H1 (cell line): Measurements from ENCODE around the gene NOL9. TPM values are rescaled to one million over a fixed set of nuclear protein-coding genes. Genes with fewer than 3 reads are reported as not detected.

Experiments
- BCL11A ChIP-seq, 2 experiments: IDR thresholded peaks; one replicate each; pipeline ENCODE4 v1.6.1; 2011; ENCODE audit warnings: low read depth in 2 of 2, low read length in 2 of 2, mild to moderate bottlenecking in 2 of 2
- CEBPB ChIP-seq: IDR thresholded peaks from 2 replicates; pipeline ENCODE4 v1.6.1; 2012; ENCODE audit warnings: low read depth, low read length
- CTBP2 ChIP-seq: IDR thresholded peaks from 2 replicates; pipeline ENCODE4 v1.7.0; 2011; ENCODE audit warnings: borderline replicate concordance, mild to moderate bottlenecking, moderate library complexity, mixed read lengths, low read length; ENCODE audit not compliant: insufficient read depth, insufficient read length
- RFX5 ChIP-seq: IDR thresholded peaks from 2 replicates; pipeline ENCODE4 v1.6.1; 2011; ENCODE audit warnings: low read depth, low read length, improper control_type of control experiment, borderline replicate concordance
- RNF2 ChIP-seq: fragments of 200-900, 300-1000 bp; sonication (generic); IDR thresholded peaks from 2 replicates; pipeline ENCODE4 v1.7.1; 2016; ENCODE audit warnings: borderline replicate concordance, low read depth, mild to moderate bottlenecking, antibody characterized with exemption, low read length; ENCODE audit not compliant: poor library complexity, severe bottlenecking; ENCODE audit errors: missing control alignments
- RXRA ChIP-seq: IDR thresholded peaks from 2 replicates; pipeline ENCODE4 v1.6.1; 2011; ENCODE audit warnings: low read depth, mild to moderate bottlenecking, low read length, moderate library complexity; ENCODE audit not compliant: insufficient read depth
- SIN3A ChIP-seq, 2 experiments: IDR thresholded peaks in 1 of 2; conservative IDR thresholded peaks in 1 of 2; 2 replicates each; pipeline ENCODE4 v1.6.1; 2011 to 2012; ENCODE audit warnings: low read length in 2 of 2, improper control_type of control experiment in 1 of 2, low read depth in 1 of 2, mild to moderate bottlenecking in 1 of 2
- polyA plus RNA-seq, 7 experiments: library from polyadenylated mRNA; depleted of rRNA in 3 of 7; stranded (reverse) in 5 of 7; unstranded in 2 of 7; fragments of >200 nt in 5 of 7; fragments of 200-250 nt in 2 of 7; gene quantifications; 1 replicate in 5 of 7; 2 replicates in 1 of 7; 4 replicates in 1 of 7; pipeline versions ENCODE4 v1.2.1 to v1.2.3, GENCODE V29; 2011 to 2013; ENCODE audit warnings: missing spikeins in 2 of 7, mixed read lengths in 2 of 7
- total RNA-seq: library from RNA; stranded (reverse); fragmentation: NEBNext Ultra II Directional; extraction: Animal tissue kit (Norgen Biotek cat#: 25700); gene quantifications from 2 replicates; pipeline ENCODE4 v1.2.1, GENCODE V29; 2021
- TF ChIP-seq, protein P1 (sequence below): fragments of 300-600 bp; sonication (generic); IDR thresholded peaks from 2 replicates; pipeline ENCODE4 v1.7.1; 2012; ENCODE audit warnings: low read length, moderate library complexity, mild to moderate bottlenecking, inconsistent platforms; ENCODE audit not compliant: insufficient replicate concordance

Gene NOL9
- total and polyA plus RNA-seq, 2 of the 8 experiments (the other 6 are each of a cell fraction or from before 2014, with no cell fraction given), result 17.1 to 38.1 TPM

DNA sequence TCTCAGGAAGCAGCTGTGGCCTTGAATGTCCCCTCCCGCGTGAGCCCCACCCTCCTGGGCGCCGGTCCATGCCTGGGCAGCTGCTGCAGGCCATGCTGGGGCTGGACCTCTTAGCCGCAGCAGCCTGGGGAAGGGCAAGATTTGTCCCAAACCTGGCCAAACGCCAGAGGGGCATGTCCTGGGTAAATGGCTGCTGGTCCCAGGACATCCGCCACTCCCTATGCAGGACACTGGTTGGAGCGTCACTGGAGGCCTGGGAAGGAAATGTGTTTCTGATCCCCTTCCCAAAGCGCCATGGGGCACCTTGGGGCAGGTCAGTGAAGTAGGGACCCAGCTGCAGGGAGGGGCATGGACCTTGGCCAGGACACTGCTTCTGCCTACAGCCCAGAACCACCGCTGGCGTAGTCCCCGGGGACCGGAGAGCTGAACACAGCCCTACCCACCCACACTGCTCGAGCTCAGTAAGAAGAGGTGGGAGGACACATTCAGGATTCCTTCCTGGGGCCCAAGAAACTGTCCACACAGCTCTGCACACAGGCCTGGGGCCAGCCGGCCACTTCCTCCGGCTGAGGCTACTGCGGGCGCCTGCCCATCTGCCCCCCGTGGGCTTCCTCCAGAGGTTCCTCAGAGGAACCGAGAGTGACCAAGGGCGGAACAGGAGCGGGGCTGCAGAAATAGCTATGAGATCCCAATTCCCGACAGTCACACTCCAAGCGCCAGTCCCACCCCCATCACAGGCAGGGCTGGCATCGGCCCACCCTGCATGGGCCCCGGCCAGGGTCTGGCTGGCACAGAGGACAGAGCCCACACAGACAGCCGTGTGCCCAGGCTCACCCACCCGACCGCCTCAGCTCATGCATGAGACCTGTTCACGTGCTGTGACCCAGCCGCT lies 52.1 kb downstream of the NOL9 start (continued):
- TF ChIP-seq SIN3A (conservative IDR thresholded peaks at IDR 0.05 in 1 of 2, IDR thresholded peaks at IDR 0.05 in 1 of 2; ENCODE audit: low read depth in 1 of 2, low read length in 2 of 2) (no peak), BCL11A (IDR thresholded peaks at IDR 0.05; ENCODE audit: low read depth in 2 of 2, low read length in 2 of 2) (no peak), CTBP2 (no peak), RNF2 (no peak), RXRA (no peak), CEBPB (no peak), RFX5 (no peak)
- TF ChIP-seq, protein P1, sequence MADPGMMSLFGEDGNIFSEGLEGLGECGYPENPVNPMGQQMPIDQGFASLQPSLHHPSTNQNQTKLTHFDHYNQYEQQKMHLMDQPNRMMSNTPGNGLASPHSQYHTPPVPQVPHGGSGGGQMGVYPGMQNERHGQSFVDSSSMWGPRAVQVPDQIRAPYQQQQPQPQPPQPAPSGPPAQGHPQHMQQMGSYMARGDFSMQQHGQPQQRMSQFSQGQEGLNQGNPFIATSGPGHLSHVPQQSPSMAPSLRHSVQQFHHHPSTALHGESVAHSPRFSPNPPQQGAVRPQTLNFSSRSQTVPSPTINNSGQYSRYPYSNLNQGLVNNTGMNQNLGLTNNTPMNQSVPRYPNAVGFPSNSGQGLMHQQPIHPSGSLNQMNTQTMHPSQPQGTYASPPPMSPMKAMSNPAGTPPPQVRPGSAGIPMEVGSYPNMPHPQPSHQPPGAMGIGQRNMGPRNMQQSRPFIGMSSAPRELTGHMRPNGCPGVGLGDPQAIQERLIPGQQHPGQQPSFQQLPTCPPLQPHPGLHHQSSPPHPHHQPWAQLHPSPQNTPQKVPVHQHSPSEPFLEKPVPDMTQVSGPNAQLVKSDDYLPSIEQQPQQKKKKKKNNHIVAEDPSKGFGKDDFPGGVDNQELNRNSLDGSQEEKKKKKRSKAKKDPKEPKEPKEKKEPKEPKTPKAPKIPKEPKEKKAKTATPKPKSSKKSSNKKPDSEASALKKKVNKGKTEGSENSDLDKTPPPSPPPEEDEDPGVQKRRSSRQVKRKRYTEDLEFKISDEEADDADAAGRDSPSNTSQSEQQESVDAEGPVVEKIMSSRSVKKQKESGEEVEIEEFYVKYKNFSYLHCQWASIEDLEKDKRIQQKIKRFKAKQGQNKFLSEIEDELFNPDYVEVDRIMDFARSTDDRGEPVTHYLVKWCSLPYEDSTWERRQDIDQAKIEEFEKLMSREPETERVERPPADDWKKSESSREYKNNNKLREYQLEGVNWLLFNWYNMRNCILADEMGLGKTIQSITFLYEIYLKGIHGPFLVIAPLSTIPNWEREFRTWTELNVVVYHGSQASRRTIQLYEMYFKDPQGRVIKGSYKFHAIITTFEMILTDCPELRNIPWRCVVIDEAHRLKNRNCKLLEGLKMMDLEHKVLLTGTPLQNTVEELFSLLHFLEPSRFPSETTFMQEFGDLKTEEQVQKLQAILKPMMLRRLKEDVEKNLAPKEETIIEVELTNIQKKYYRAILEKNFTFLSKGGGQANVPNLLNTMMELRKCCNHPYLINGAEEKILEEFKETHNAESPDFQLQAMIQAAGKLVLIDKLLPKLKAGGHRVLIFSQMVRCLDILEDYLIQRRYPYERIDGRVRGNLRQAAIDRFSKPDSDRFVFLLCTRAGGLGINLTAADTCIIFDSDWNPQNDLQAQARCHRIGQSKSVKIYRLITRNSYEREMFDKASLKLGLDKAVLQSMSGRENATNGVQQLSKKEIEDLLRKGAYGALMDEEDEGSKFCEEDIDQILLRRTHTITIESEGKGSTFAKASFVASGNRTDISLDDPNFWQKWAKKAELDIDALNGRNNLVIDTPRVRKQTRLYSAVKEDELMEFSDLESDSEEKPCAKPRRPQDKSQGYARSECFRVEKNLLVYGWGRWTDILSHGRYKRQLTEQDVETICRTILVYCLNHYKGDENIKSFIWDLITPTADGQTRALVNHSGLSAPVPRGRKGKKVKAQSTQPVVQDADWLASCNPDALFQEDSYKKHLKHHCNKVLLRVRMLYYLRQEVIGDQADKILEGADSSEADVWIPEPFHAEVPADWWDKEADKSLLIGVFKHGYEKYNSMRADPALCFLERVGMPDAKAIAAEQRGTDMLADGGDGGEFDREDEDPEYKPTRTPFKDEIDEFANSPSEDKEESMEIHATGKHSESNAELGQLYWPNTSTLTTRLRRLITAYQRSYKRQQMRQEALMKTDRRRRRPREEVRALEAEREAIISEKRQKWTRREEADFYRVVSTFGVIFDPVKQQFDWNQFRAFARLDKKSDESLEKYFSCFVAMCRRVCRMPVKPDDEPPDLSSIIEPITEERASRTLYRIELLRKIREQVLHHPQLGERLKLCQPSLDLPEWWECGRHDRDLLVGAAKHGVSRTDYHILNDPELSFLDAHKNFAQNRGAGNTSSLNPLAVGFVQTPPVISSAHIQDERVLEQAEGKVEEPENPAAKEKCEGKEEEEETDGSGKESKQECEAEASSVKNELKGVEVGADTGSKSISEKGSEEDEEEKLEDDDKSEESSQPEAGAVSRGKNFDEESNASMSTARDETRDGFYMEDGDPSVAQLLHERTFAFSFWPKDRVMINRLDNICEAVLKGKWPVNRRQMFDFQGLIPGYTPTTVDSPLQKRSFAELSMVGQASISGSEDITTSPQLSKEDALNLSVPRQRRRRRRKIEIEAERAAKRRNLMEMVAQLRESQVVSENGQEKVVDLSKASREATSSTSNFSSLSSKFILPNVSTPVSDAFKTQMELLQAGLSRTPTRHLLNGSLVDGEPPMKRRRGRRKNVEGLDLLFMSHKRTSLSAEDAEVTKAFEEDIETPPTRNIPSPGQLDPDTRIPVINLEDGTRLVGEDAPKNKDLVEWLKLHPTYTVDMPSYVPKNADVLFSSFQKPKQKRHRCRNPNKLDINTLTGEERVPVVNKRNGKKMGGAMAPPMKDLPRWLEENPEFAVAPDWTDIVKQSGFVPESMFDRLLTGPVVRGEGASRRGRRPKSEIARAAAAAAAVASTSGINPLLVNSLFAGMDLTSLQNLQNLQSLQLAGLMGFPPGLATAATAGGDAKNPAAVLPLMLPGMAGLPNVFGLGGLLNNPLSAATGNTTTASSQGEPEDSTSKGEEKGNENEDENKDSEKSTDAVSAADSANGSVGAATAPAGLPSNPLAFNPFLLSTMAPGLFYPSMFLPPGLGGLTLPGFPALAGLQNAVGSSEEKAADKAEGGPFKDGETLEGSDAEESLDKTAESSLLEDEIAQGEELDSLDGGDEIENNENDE, result no peak
